Right lobe of liver (tissue), 6 donors: ENCODE results near the gene ARVCF. TPM values are rescaled to one million over a fixed set of nuclear protein-coding genes. Genes with fewer than 3 reads are reported as not detected.
A peak's percentile ranks its signal among the peaks of the same experiment; 100 is the strongest.

Experiments used
- ATAC-seq, 4 donors: fragments of 200-7000 bp; cut with Tn5 transposase; one replicate each; pipeline ENCODE4 v1.9.1; 2020; ENCODE audit warnings: mild to moderate bottlenecking in 4 of 4, moderate library complexity in 4 of 4
- DNase-seq, 3 donors: peaks; one replicate each; pipeline ENCODE4 v3.0.0-alpha.2; 2020
- H3K27ac ChIP-seq, 3 donors: fragments of 200-600 bp; one replicate each; pipeline ENCODE4 v1.8.0; 2022
- H3K27me3 ChIP-seq, 2 donors: fragments of 200-600 bp; one replicate each; pipeline ENCODE4 v1.8.0; 2022
- H3K36me3 ChIP-seq, 4 donors: fragments of 200-600 bp; sonication (generic) in 1 of 4; one replicate each; pipeline versions ENCODE4 v1.5.1 to v1.8.0; 2017 to 2022; ENCODE audit warnings: control low read depth in 1 of 4
- H3K4me1 ChIP-seq, 4 donors: fragments of 200-600 bp; sonication (generic) in 1 of 4; one replicate each; pipeline versions ENCODE4 v1.5.1 to v1.8.0; 2017 to 2022; ENCODE audit warnings: control low read depth in 1 of 4
- H3K4me3 ChIP-seq, 3 donors: fragments of 200-600 bp; one replicate each; pipeline ENCODE4 v1.8.0; 2022
- H3K9me3 ChIP-seq, 4 donors: fragments of 200-600 bp; sonication (generic) in 1 of 4; one replicate each; pipeline versions ENCODE4 v1.5.1 to v1.8.0; 2017 to 2022; ENCODE audit warnings: control low read depth in 1 of 4
- CTCF ChIP-seq, 4 donors: fragments of 200-600 bp in 3 of 4; fragments of 450-650 bp in 1 of 4; IDR thresholded peaks; one replicate each; pipeline versions ENCODE4 v1.5.1 to v1.8.0; 2016 to 2022; ENCODE audit warnings: antibody characterized with exemption in 4 of 4, mild to moderate bottlenecking in 2 of 4
- POLR2A ChIP-seq: fragments of 450-650 bp; IDR thresholded peaks from one replicate; pipeline ENCODE4 v1.6.1; 2017; ENCODE audit warnings: antibody characterized with exemption, mild to moderate bottlenecking
- WGBS: methylation state at CpG from one replicate; pipeline ENCODE4 v1.1.6; 2018; ENCODE audit warnings: low coverage, low lambda C conversion rate; ENCODE audit not compliant: insufficient coverage; ENCODE audit errors: missing lambda C conversion rate; 5-methylcytosine and 5-hydroxymethylcytosine counted together
- intact Hi-C, 2 donors: fragments of 100-400 bp; cut with DNase I; formaldehyde crosslinking; loops; one replicate each; pipeline versions ENCODE4 v1.11.2 to v1.14.1; 2022
- total RNA-seq, 6 experiments: library from RNA; depleted of rRNA in 2 of 6; stranded (reverse); fragments of >200 nt in 2 of 6; fragmentation: NEBNext Ultra II Directional in 3 of 6; extraction: Animal tissue kit (Norgen Biotek cat#: 25700) in 3 of 6; gene quantifications; one replicate each; pipeline versions ENCODE4 v1.1.0 to v1.2.4, GENCODE V29; 2016 to 2023
- donor health status: DM: no; HTN: yes; CAD: no.
- donor health status: DM: no; HTN: no; CAD: no.
- donor health status: DM: no; HTN: no; CAD: no.
- donor health status: DM: no; HTN: yes; CAD: no.
- donor health status: DM: no; HTN: yes; CAD: no.

The ARVCF gene
- total RNA-seq, 6 experiments from 2014 or later = 11.5 to 40.9 (median 20.7) TPM

- DNase-seq (peak in 1 of 3 donors; percentile 60), ATAC-seq (peak; percentile 44 to 58 (median 49))
- Histone ChIP-seq H3K4me1 (no peaks in the 10 kb centered on the region), H3K9me3 (no peaks in the 10 kb centered on the region), H3K36me3 (peaks cover 0 to 34% (median 12%) of the 10 kb centered on the region in 4 donors), H3K27me3 (no peaks in the 10 kb centered on the region), H3K4me3 (no peak overlapping the region), H3K27ac (no peak overlapping the region)
- intact Hi-C loops = no loop called here
- 40% methylated on average over 1 of the region's 11 CpGs for WGBS
- TF ChIP-seq POLR2A = no peak
- no peak for TF ChIP-seq CTCF (IDR thresholded peaks at IDR 0.05)
These were observed 44.8 kb upstream of the ARVCF start for GRCh38 chr22:20061481-20061861.

GRCh38 chr22:20060700-20061480 is 44.3 kb upstream of the ARVCF start:
- Histone ChIP-seq H3K27me3 (no peaks in the 10 kb centered on the region), H3K36me3 (peaks cover 0 to 34% (median 12%) of the 10 kb centered on the region in 4 donors), H3K4me1 (no peaks in the 10 kb centered on the region), H3K27ac (no peak overlapping the region), H3K4me3 (no peak overlapping the region), H3K9me3 (no peaks in the 10 kb centered on the region)
- whole genome bisulfite sequencing = 88% methylated on average over 1 of the region's 10 CpGs
- DNase-seq = no peak
- no peak for ATAC-seq
- intact Hi-C loops = no loop called here
- TF ChIP-seq CTCF (IDR thresholded peaks at IDR 0.05) (no peak), POLR2A (no peak)

- Histone ChIP-seq H3K27ac (no peak overlapping the region), H3K9me3 (no peaks in the 10 kb centered on the region), H3K4me3 (no peak overlapping the region), H3K4me1 (no peaks in the 10 kb centered on the region), H3K27me3 (no peaks in the 10 kb centered on the region), H3K36me3 (peaks cover 0 to 31% (median 13%) of the 10 kb centered on the region in 4 donors)
- DNase-seq = no peak
- intact Hi-C loops = no loop called here
- TF ChIP-seq POLR2A (no peak), CTCF (IDR thresholded peaks at IDR 0.05) (no peak)
- ATAC-seq = no peak
- 86% methylated on average over 8 of the region's 10 CpGs for WGBS
These were observed 42.6 kb upstream of the ARVCF start for GRCh38 chr22:20058989-20059770.

- Histone ChIP-seq H3K36me3 (peaks cover 0 to 34% (median 8%) of the 10 kb centered on the region in 4 donors), H3K4me1 (no peaks in the 10 kb centered on the region), H3K27me3 (no peaks in the 10 kb centered on the region), H3K9me3 (no peaks in the 10 kb centered on the region), H3K27ac (no peak overlapping the region), H3K4me3 (no peak overlapping the region)
- 100% methylated on average over 5 of the region's 13 CpGs for WGBS
- intact Hi-C loops = no loop called here
- ATAC-seq (no peak), DNase-seq (no peak)
- TF ChIP-seq POLR2A (no peak), CTCF (IDR thresholded peaks at IDR 0.05) (no peak)
These were observed 41.1 kb upstream of the ARVCF start for GRCh38 chr22:20057596-20058268.
